Aorta (tissue), 5 donors: ENCODE results near the gene FCRLB. TPM values are rescaled to one million over a fixed set of nuclear protein-coding genes. Genes with fewer than 3 reads are reported as not detected.

Experiments
- ATAC-seq: fragments of 200-7000 bp; cut with Tn5 transposase; one replicate; pipeline ENCODE4 v1.9.1; 2022; ENCODE audit warnings: moderate library complexity; ENCODE audit not compliant: low FRiP score
- DNase-seq, 2 donors: peaks; one replicate each; pipeline ENCODE4 v3.0.0-alpha.2; 2020
- H3K27ac ChIP-seq, 2 donors: one replicate each; pipeline ENCODE4 v1.5.1; 2013; ENCODE audit warnings: low read length in 2 of 2, mild to moderate bottlenecking in 2 of 2, moderate library complexity in 2 of 2, control low read depth in 1 of 2, inconsistent platforms in 1 of 2, low read depth in 1 of 2
- H3K27me3 ChIP-seq, 2 donors: one replicate each; pipeline ENCODE4 v1.6.1; 2013; ENCODE audit warnings: control low read depth in 1 of 2, low read length in 1 of 2, mild to moderate bottlenecking in 1 of 2, moderate library complexity in 1 of 2; ENCODE audit not compliant: insufficient read depth in 2 of 2, control insufficient read depth in 1 of 2
- H3K36me3 ChIP-seq, 2 donors: one replicate each; pipeline ENCODE4 v1.6.1; 2013; ENCODE audit warnings: control low read depth in 1 of 2, low read length in 1 of 2, mild to moderate bottlenecking in 1 of 2; ENCODE audit not compliant: insufficient read depth in 2 of 2, control insufficient read depth in 1 of 2
- H3K4me1 ChIP-seq, 2 donors: one replicate each; pipeline ENCODE4 v1.6.1; 2013; ENCODE audit warnings: low read length in 2 of 2, control low read depth in 1 of 2, mild to moderate bottlenecking in 1 of 2, moderate library complexity in 1 of 2; ENCODE audit not compliant: insufficient read depth in 2 of 2, control insufficient read depth in 1 of 2
- H3K4me3 ChIP-seq, 2 donors: one replicate each; pipeline ENCODE4 v1.5.1; 2013; ENCODE audit warnings: low read length in 2 of 2, control low read depth in 1 of 2, mild to moderate bottlenecking in 1 of 2
- H3K9me3 ChIP-seq: one replicate; pipeline ENCODE4 v1.6.1; 2013; ENCODE audit warnings: mild to moderate bottlenecking, low read length; ENCODE audit not compliant: control insufficient read depth
- WGBS, 2 donors: extraction: QIAGEN DNeasy Blood & Tissue Kit; methylation state at CpG; one replicate each; pipeline ENCODE4 v1.1.7; 2013; 5-methylcytosine and 5-hydroxymethylcytosine counted together
- intact Hi-C, 2 donors: fragments of 100-400 bp; cut with DNase I; formaldehyde crosslinking; loops; one replicate each; pipeline versions ENCODE4 v1.14.2 to v1.15.0; 2022
- polyA plus RNA-seq, 2 donors: library from polyadenylated mRNA; stranded (reverse); fragments of 200-250 nt; gene quantifications; one replicate each; pipeline ENCODE4 v1.2.3, GENCODE V29; 2013
- total RNA-seq, 2 donors: library from RNA; stranded (reverse); fragmentation: NEBNext Ultra II Directional; extraction: Animal tissue kit (Norgen Biotek cat#: 25700); gene quantifications; one replicate each; pipeline ENCODE4 v1.2.1, GENCODE V29; 2021
- donor health status: healthy with polysubstance abuse.
- donor health status: Bipolar disorder and iron deficiency.
- donor health status: DM: no; HTN: no; CAD: no.
- donor health status: DM: no; HTN: no; CAD: no.
- donor health status: DM: yes; HTN: yes; CAD: no.

FCRLB gene
- total and polyA plus RNA-seq, 4 donors: 0.36 to 2.0 (median 0.57) TPM

GRCh38 chr1:161770250-161770649 lies 48.9 kb downstream of the FCRLB start:
- Histone ChIP-seq H3K9me3 (no peaks in the 10 kb centered on the region), H3K4me1 (no peaks in the 10 kb centered on the region)
- WGBS, 2 donors: 94 to 96% methylated on average over 3 of the region's 3 CpGs

GRCh38 chr1:161771161-161771560 lies 49.8 kb downstream of the FCRLB start:
- Histone ChIP-seq H3K4me1 (no peaks in the 10 kb centered on the region), H3K27ac (no peak overlapping the region), H3K27me3 (no peaks in the 10 kb centered on the region), H3K9me3 (no peaks in the 10 kb centered on the region), H3K36me3 (no peaks in the 10 kb centered on the region), H3K4me3 (no peak overlapping the region)
- WGBS, 2 donors: 61 to 71% methylated on average over 5 of the region's 5 CpGs
- no peak for DNase-seq
- intact Hi-C loops: no loop called here
- ATAC-seq: no peak

More at GRCh38 chr1:161770250-161770649, 48.9 kb downstream of the FCRLB start:
- ATAC-seq (no peak), DNase-seq (no peak)
- Histone ChIP-seq H3K27me3 (no peaks in the 10 kb centered on the region), H3K27ac (no peak overlapping the region), H3K4me3 (no peak overlapping the region), H3K36me3 (no peaks in the 10 kb centered on the region)
- intact Hi-C loops: no loop called here

GRCh38 chr1:161771973-161772372 lies 50.6 kb downstream of the FCRLB start:
- Histone ChIP-seq H3K9me3 (no peaks in the 10 kb centered on the region), H3K36me3 (no peaks in the 10 kb centered on the region), H3K4me3 (no peak overlapping the region), H3K27ac (no peak overlapping the region), H3K27me3 (no peaks in the 10 kb centered on the region), H3K4me1 (no peaks in the 10 kb centered on the region)
- 83 to 86% methylated on average over 2 of the region's 2 CpGs for WGBS, 2 donors
- intact Hi-C loops: no loop called here
- ATAC-seq (no peak), DNase-seq (no peak)

GRCh38 chr1:161772397-161772796 lies 51.1 kb downstream of the FCRLB start:
- intact Hi-C loops: no loop called here
- H3K36me3 ChIP-seq: no peaks in the 10 kb centered on the region
- H3K27ac ChIP-seq: no peak overlapping the region
- no peak overlapping the region for H3K4me3 ChIP-seq
- no peaks in the 10 kb centered on the region for H3K9me3 ChIP-seq
- no peaks in the 10 kb centered on the region for H3K4me1 ChIP-seq
- ATAC-seq (no peak), DNase-seq (no peak)
- no peaks in the 10 kb centered on the region for H3K27me3 ChIP-seq

GRCh38 chr1:161773791-161774190 lies 52.4 kb downstream of the FCRLB start:
- 49 to 55% methylated on average over 4 of the region's 4 CpGs for WGBS, 2 donors
- intact Hi-C loops: no loop called here

GRCh38 chr1:161777261-161777660 lies 55.9 kb downstream of the FCRLB start:
- Histone ChIP-seq H3K27ac (no peak overlapping the region), H3K9me3 (no peaks in the 10 kb centered on the region), H3K4me1 (no peaks in the 10 kb centered on the region), H3K4me3 (no peak overlapping the region), H3K27me3 (no peaks in the 10 kb centered on the region), H3K36me3 (no peaks in the 10 kb centered on the region)
- WGBS, 2 donors: 82 to 85% methylated on average over 2 of the region's 2 CpGs
- intact Hi-C loops: no loop called here
- DNase-seq (no peak), ATAC-seq (no peak)

More at GRCh38 chr1:161773791-161774190, 52.4 kb downstream of the FCRLB start:
- H3K4me3 ChIP-seq: no peak overlapping the region
- H3K36me3 ChIP-seq: no peaks in the 10 kb centered on the region
- DNase-seq (no peak), ATAC-seq (no peak)
- no peaks in the 10 kb centered on the region for H3K9me3 ChIP-seq
- H3K27me3 ChIP-seq: no peaks in the 10 kb centered on the region
- H3K27ac ChIP-seq: no peak overlapping the region
- no peaks in the 10 kb centered on the region for H3K4me1 ChIP-seq

Other genes with a start within 250 kb of the FCRLB start
- 100 to 1,000 TPM in 1 of 2 donors, 10 to 100 TPM in 1; 83.1 to 113 TPM for gene FCGR2A, start 216.1 kb upstream of the FCRLB start, total RNA-seq
- 10 to 100 TPM; 13.3 to 83.1 TPM for gene FCGR2A, start 216.1 kb upstream of the FCRLB start, polyA plus RNA-seq
- gene HSPA6, start 197.0 kb upstream of the FCRLB start, total RNA-seq: 10 to 100 TPM in 1 of 2 donors, 1 to 10 TPM in 1; 9.0 to 19.0 TPM
- 1 to 10 TPM; 1.1 to 1.4 TPM for gene HSPA6, start 197.0 kb upstream of the FCRLB start, polyA plus RNA-seq
- gene FCGR3A, start 171.7 kb upstream of the FCRLB start, total RNA-seq: 100 to 1,000 TPM in 1 of 2 donors, 10 to 100 TPM in 1; 88.2 to 116 TPM
- gene FCGR3A, start 171.7 kb upstream of the FCRLB start, polyA plus RNA-seq: 100 to 1,000 TPM in 1 of 2 donors, 10 to 100 TPM in 1; 13.9 to 108 TPM
- gene FCGR3B, start 90.4 kb upstream of the FCRLB start, total RNA-seq: 10 to 100 TPM in 1 of 2 donors, 1 to 10 TPM in 1; 6.3 to 13.4 TPM
- gene FCGR3B, start 90.4 kb upstream of the FCRLB start, polyA plus RNA-seq: 1 to 10 TPM in 1 of 2 donors, under 1 TPM in 1; 0.41 to 5.3 TPM
- gene FCGR2B, start 58.4 kb upstream of the FCRLB start, total RNA-seq: 10 to 100 TPM; 13.6 to 68.6 TPM
- 1 to 10 TPM; 3.2 to 8.5 TPM for gene FCGR2B, start 58.4 kb upstream of the FCRLB start, polyA plus RNA-seq
- gene FCRLA, start 14.3 kb upstream of the FCRLB start, total RNA-seq: under 1 TPM in 1 of 2 donors, not detected in 1; 0.57 TPM
- gene FCRLA, start 14.3 kb upstream of the FCRLB start, polyA plus RNA-seq: under 1 TPM; 0.10 to 0.38 TPM
- 10 to 100 TPM; 19.3 to 22.1 TPM for gene DUSP12, start 28.2 kb downstream of the FCRLB start, total RNA-seq
- gene DUSP12, start 28.2 kb downstream of the FCRLB start, polyA plus RNA-seq: 10 to 100 TPM; 25.7 to 30.1 TPM
- 10 to 100 TPM; 30.4 to 30.5 TPM for gene ATF6, start 44.8 kb downstream of the FCRLB start, total RNA-seq
- gene ATF6, start 44.8 kb downstream of the FCRLB start, polyA plus RNA-seq: 1 to 10 TPM; 6.1 to 7.0 TPM